ENCODE data around the gene ACSL4. TPM values are rescaled to one million over a fixed set of nuclear protein-coding genes. Genes with fewer than 3 reads are reported as not detected.

Gene ACSL4
- total RNA-seq, 1 experiment from 2014 or later = 55.2 TPM

GRCh38 chrX:109775386-109775785, 42.3 kb upstream of the ACSL4 start:
- no peak for TF ChIP-seq CTCF (IDR thresholded peaks at IDR 0.05)
- TF ChIP-seq REST (IDR thresholded peaks at IDR 0.05; ENCODE audit: insufficient read depth in 1 of 2, low read depth in 2 of 2, low read length in 1 of 2) = no peak
- TF ChIP-seq TCF7L2 (IDR thresholded peaks at IDR 0.05; ENCODE audit: low read depth, low read length) = no peak
- TF ChIP-seq POLR2AphosphoS5 (IDR thresholded peaks at IDR 0.05; ENCODE audit: low read depth, low read length) = no peak
- TF ChIP-seq SIN3A (IDR thresholded peaks at IDR 0.05; ENCODE audit: borderline replicate concordance, insufficient read depth, low read depth, low read length) = no peak
- H3K4me3 ChIP-seq (ENCODE audit: low read depth in 2 of 2, low read length in 2 of 2) = no peak overlapping the region
- no peaks in the 10 kb centered on the region for H3K9me3 ChIP-seq (ENCODE audit: control insufficient read depth, insufficient read depth, low read depth, low read length)
- in situ Hi-C loops (cut with HindIII; ENCODE audit: low pct_unique_long_range_greater_than_20kb, low sequenced_read_pairs) = no loop called here
- intact Hi-C loops (cut with micrococcal nuclease; ENCODE audit: unreplicated experiment) = no loop called here
- no peaks in the 10 kb centered on the region for H3K4me1 ChIP-seq (ENCODE audit: control insufficient read depth, insufficient read depth, low read length)
- ATAC-seq (no peak), DNase-seq (ENCODE audit: low read depth, low spot score) (no peak)
- no TSS peak for BruUV-seq (replicated peaks)
- POLR2A ChIA-PET = no interaction called here
- H3K27me3 ChIP-seq (ENCODE audit: control insufficient read depth, insufficient read depth, low read length) = no peaks in the 10 kb centered on the region
- CTCF ChIA-PET = no interaction called here
- no peaks in the 10 kb centered on the region for H3K36me3 ChIP-seq (ENCODE audit: control insufficient read depth, insufficient read depth, low read length)
- H3K27ac ChIP-seq (ENCODE audit: low read length) = no peak overlapping the region

GRCh38 chrX:109774706-109775105, 41.6 kb upstream of the ACSL4 start:
- ATAC-seq (no peak), DNase-seq (ENCODE audit: low read depth, low spot score) (peak; percentile 52)
- BruUV-seq (replicated peaks) = no TSS peak
- in situ Hi-C loops (cut with HindIII; ENCODE audit: low pct_unique_long_range_greater_than_20kb, low sequenced_read_pairs) = no loop called here
- H3K27me3 ChIP-seq (ENCODE audit: control insufficient read depth, insufficient read depth, low read length) = no peaks in the 10 kb centered on the region
- ChIA-PET CTCF (interaction anchor here (0.7 kb wide), 1 partner anchor 117 kb away, joined by 3 read pairs; no protein-coding TSS in a partner anchor), POLR2A (no interaction called here)
- no peak overlapping the region for H3K27ac ChIP-seq (ENCODE audit: low read length)
- TF ChIP-seq SIN3A (IDR thresholded peaks at IDR 0.05; ENCODE audit: borderline replicate concordance, insufficient read depth, low read depth, low read length) (no peak), CTCF (IDR thresholded peaks at IDR 0.05) (no peak), REST (IDR thresholded peaks at IDR 0.05; ENCODE audit: insufficient read depth in 1 of 2, low read depth in 2 of 2, low read length in 1 of 2) (no peak), TCF7L2 (IDR thresholded peaks at IDR 0.05; ENCODE audit: low read depth, low read length) (no peak), POLR2AphosphoS5 (IDR thresholded peaks at IDR 0.05; ENCODE audit: low read depth, low read length) (no peak)
- H3K4me1 ChIP-seq (ENCODE audit: control insufficient read depth, insufficient read depth, low read length) = no peaks in the 10 kb centered on the region
- H3K4me3 ChIP-seq (ENCODE audit: low read depth in 2 of 2, low read length in 2 of 2) = no peak overlapping the region
- no peaks in the 10 kb centered on the region for H3K9me3 ChIP-seq (ENCODE audit: control insufficient read depth, insufficient read depth, low read depth, low read length)
- intact Hi-C loops (cut with micrococcal nuclease; ENCODE audit: unreplicated experiment) = no loop called here
- no peaks in the 10 kb centered on the region for H3K36me3 ChIP-seq (ENCODE audit: control insufficient read depth, insufficient read depth, low read length)

All from Panc1 (cell line).